CD4-positive, alpha-beta memory T cell (primary cell): ENCODE results near the gene CHSY1. TPM values are rescaled to one million over a fixed set of nuclear protein-coding genes. Genes with fewer than 3 reads are reported as not detected.

Experiments
- CTCF ChIA-PET: fragments of 350-600 bp; sonication (Branson Sonifier 250); formaldehyde crosslinking; loops from one replicate; lab custom pipeline; 2021; ENCODE audit warnings: inconsistent platforms; ENCODE audit not compliant: partially characterized antibody; lab: Charles Lee
- POLR2A ChIA-PET: fragments of 350-600 bp; sonication (Branson Sonifier 250); formaldehyde crosslinking; loops from one replicate; lab custom pipeline; 2021; ENCODE audit not compliant: partially characterized antibody; lab: Charles Lee
- DNase-seq, 5 donors: peaks; one replicate each; pipeline versions ENCODE4 v3.0.0 to v3.0.0-alpha.2; 2020 to 2022; ENCODE audit warnings: mixed read lengths in 1 of 5
- H3K27ac ChIP-seq: one replicate; pipeline ENCODE4 v1.7.0; 2013; ENCODE audit warnings: low read depth, low read length
- H3K27me3 ChIP-seq: 2 replicates; pipeline ENCODE4 v1.7.0; 2013; ENCODE audit warnings: mild to moderate bottlenecking, low read length, moderate library complexity; ENCODE audit not compliant: insufficient read depth
- H3K36me3 ChIP-seq: 2 replicates; pipeline ENCODE4 v1.7.0; 2013; ENCODE audit warnings: mild to moderate bottlenecking, low read length, moderate library complexity; ENCODE audit not compliant: insufficient read depth
- H3K4me1 ChIP-seq: 2 replicates; pipeline ENCODE4 v1.7.0; 2013; ENCODE audit warnings: mild to moderate bottlenecking, low read length, moderate library complexity; ENCODE audit not compliant: insufficient read depth
- H3K4me3 ChIP-seq, 2 donors: one replicate each; pipeline ENCODE4 v1.7.0; 2013; ENCODE audit warnings: low read length in 2 of 2, mild to moderate bottlenecking in 1 of 2
- H3K9me3 ChIP-seq, 2 donors: one replicate each; pipeline ENCODE4 v1.7.0; 2013; ENCODE audit warnings: low read length in 2 of 2, control low read depth in 1 of 2; ENCODE audit not compliant: control insufficient read depth in 1 of 2
- H3K27ac Mint-ChIP-seq, 7 donors: one replicate each; pipeline ENCODE4 v1.8.0; 2020 to 2021; ENCODE audit warnings: mixed read lengths in 7 of 7, mild to moderate bottlenecking in 6 of 7, inconsistent platforms in 3 of 7, moderate library complexity in 3 of 7
- H3K27me3 Mint-ChIP-seq, 2 donors: one replicate each; pipeline ENCODE4 v1.8.0; 2020 to 2021; ENCODE audit warnings: mixed read lengths in 2 of 2
- H3K36me3 Mint-ChIP-seq, 2 donors: one replicate each; pipeline ENCODE4 v1.8.0; 2020 to 2021; ENCODE audit warnings: mixed read lengths in 2 of 2, inconsistent platforms in 1 of 2, mild to moderate bottlenecking in 1 of 2
- H3K4me1 Mint-ChIP-seq, 4 donors: one replicate each; pipeline ENCODE4 v1.8.0; 2020 to 2021; ENCODE audit warnings: mixed read lengths in 4 of 4, mild to moderate bottlenecking in 1 of 4
- H3K4me3 Mint-ChIP-seq, 8 donors: one replicate each; pipeline ENCODE4 v1.8.0; 2020 to 2021; ENCODE audit warnings: mixed read lengths in 8 of 8, mild to moderate bottlenecking in 7 of 8, moderate library complexity in 6 of 8, inconsistent platforms in 3 of 8
- H3K9me3 Mint-ChIP-seq, 8 donors: one replicate each; pipeline ENCODE4 v1.8.0; 2020 to 2021; ENCODE audit warnings: mixed read lengths in 8 of 8, mild to moderate bottlenecking in 5 of 8, inconsistent platforms in 3 of 8, moderate library complexity in 1 of 8
- intact Hi-C: fragments of 100-400 bp; cut with micrococcal nuclease; formaldehyde crosslinking; loops from one replicate; pipeline ENCODE4 v1.15.1; 2023
- polyA plus RNA-seq, 2 donors: library from polyadenylated mRNA; unstranded; fragments of 300-500 nt; fragmentation: Illumina TruSeq; gene quantifications; one replicate each; pipeline ENCODE4 v1.2.3, GENCODE V29; 2021
- total RNA-seq, 2 experiments: library from RNA; stranded (reverse); gene quantifications; one replicate each; pipeline ENCODE4 v1.2.3, GENCODE V29; 2021

CHSY1 gene
- total and polyA plus RNA-seq, 4 experiments from 2014 or later = 0.64 to 11.9 (median 6.9) TPM

- Histone ChIP-seq H3K27me3 (no peaks in the 10 kb centered on the region), H3K27ac (peak within 1 kb of the TSS; percentile 89), H3K4me3 (peak within 1 kb of the TSS; percentile 74 to 93), H3K9me3 (no peaks in the 10 kb centered on the region), H3K4me1 (peaks cover 25% of the 10 kb centered on the region), H3K36me3 (peaks cover 52% of the 10 kb centered on the region)
- H3K27ac Mint-ChIP-seq = peak within 1 kb of the TSS; percentile 91 to 99 (median 96)
- POLR2A ChIA-PET = interaction anchor here (0.7 to 2.7 kb wide), 4 partner anchors 7 to 33 kb away, joined by 3 to 11 read pairs (median 4); partner anchors contain the start of gene SNRPA1
- no peaks in the 10 kb centered on the region for H3K27me3 Mint-ChIP-seq
- H3K36me3 Mint-ChIP-seq = peaks cover 39 to 76% of the 10 kb centered on the region in 2 donors
- peak; percentile 81 to 89 (median 85) for DNase-seq
- CTCF ChIA-PET = interaction anchor here (1.3 to 1.6 kb wide), 3 partner anchors 11 to 29 kb away, joined by 4 to 13 read pairs (median 4); no protein-coding TSS in a partner anchor
- peaks cover 11 to 43% (median 21%) of the 10 kb centered on the region in 4 donors for H3K4me1 Mint-ChIP-seq
- intact Hi-C loops = loop anchor here (1.0 kb wide), 1 partner anchor 17 kb away; no protein-coding TSS in a partner anchor
- peak within 1 kb of the TSS; percentile 93 to 97 (median 94) for H3K4me3 Mint-ChIP-seq
- no peaks in the 10 kb centered on the region for H3K9me3 Mint-ChIP-seq
These were observed 25.4 kb upstream of the CHSY1 start, which contains the start of gene SELENOS for GRCh38 chr15:101277038-101277822. SELENOS (minus strand) TSS chr15:101277485; CDS start chr15:101277417, 68 bp downstream.

- no peak for DNase-seq
- no peaks in the 10 kb centered on the region for H3K27me3 Mint-ChIP-seq
- H3K4me1 Mint-ChIP-seq = peaks cover 11 to 43% (median 21%) of the 10 kb centered on the region in 4 donors
- H3K4me3 ChIP-seq = peak overlapping the region; percentile 74 to 93
- intact Hi-C loops = loop anchor here (1.0 kb wide), 1 partner anchor 18 kb away; no protein-coding TSS in a partner anchor
- ChIA-PET POLR2A (interaction anchor here (0.7 to 1.6 kb wide), 3 partner anchors 18 to 43 kb away, joined by 3 to 6 read pairs (median 4); partner anchors contain the start of gene SNRPA1), CTCF (interaction anchor here (0.6 to 5.2 kb wide), 5 partner anchors 8 to 22 kb away, joined by 3 to 27 read pairs (median 5); no protein-coding TSS in a partner anchor)
- peaks cover 38 to 76% of the 10 kb centered on the region in 2 donors for H3K36me3 Mint-ChIP-seq
- no peaks in the 10 kb centered on the region for H3K9me3 Mint-ChIP-seq
- no peaks in the 10 kb centered on the region for H3K9me3 ChIP-seq
- peak overlapping the region; percentile 91 to 99 (median 95) for H3K27ac Mint-ChIP-seq
- H3K4me3 Mint-ChIP-seq = peak overlapping the region; percentile 93 to 97 (median 94)
- peaks cover 25% of the 10 kb centered on the region for H3K4me1 ChIP-seq
- no peaks in the 10 kb centered on the region for H3K27me3 ChIP-seq
- H3K27ac ChIP-seq = peak overlapping the region; percentile 89
- H3K36me3 ChIP-seq = peaks cover 52% of the 10 kb centered on the region
These were observed 24.7 kb upstream of the CHSY1 start for GRCh38 chr15:101276501-101277037.

GRCh38 chr15:101275018-101275417, 23.2 kb upstream of the CHSY1 start:
- Histone ChIP-seq H3K36me3 (peaks cover 53% of the 10 kb centered on the region), H3K27ac (no peak overlapping the region), H3K9me3 (no peaks in the 10 kb centered on the region), H3K27me3 (no peaks in the 10 kb centered on the region), H3K4me3 (no peak overlapping the region), H3K4me1 (peaks cover 25% of the 10 kb centered on the region)
- peak overlapping the region in 1 of 8 donors; percentile 93 for H3K4me3 Mint-ChIP-seq
- DNase-seq = no peak
- H3K27me3 Mint-ChIP-seq = no peaks in the 10 kb centered on the region
- peaks cover 11 to 43% (median 21%) of the 10 kb centered on the region in 4 donors for H3K4me1 Mint-ChIP-seq
- ChIA-PET CTCF (interaction anchor here (3.2 to 5.2 kb wide), 3 partner anchors 14 to 267 kb away, joined by 16 to 27 read pairs (median 20); no protein-coding TSS in a partner anchor), POLR2A (no interaction called here)
- intact Hi-C loops = no loop called here
- H3K36me3 Mint-ChIP-seq = peaks cover 43 to 78% of the 10 kb centered on the region in 2 donors
- no peaks in the 10 kb centered on the region for H3K9me3 Mint-ChIP-seq
- H3K27ac Mint-ChIP-seq = peak overlapping the region in 6 of 7 donors; percentile 12 to 91 (median 57)

GRCh38 chr15:101273534-101273933, 21.7 kb upstream of the CHSY1 start:
- DNase-seq = no peak
- peaks cover 25% of the 10 kb centered on the region for H3K4me1 ChIP-seq
- peaks cover 47% of the 10 kb centered on the region for H3K36me3 ChIP-seq
- Mint-ChIP-seq H3K27me3 (no peaks in the 10 kb centered on the region), H3K27ac (peak overlapping the region in 5 of 7 donors; percentile 2 to 57 (median 33)), H3K4me3 (no peak overlapping the region), H3K4me1 (peaks cover 11 to 39% (median 21%) of the 10 kb centered on the region in 4 donors), H3K36me3 (peaks cover 49 to 82% of the 10 kb centered on the region in 2 donors), H3K9me3 (no peaks in the 10 kb centered on the region)
- ChIA-PET CTCF (interaction anchor here (1.4 to 5.2 kb wide), 4 partner anchors 15 to 266 kb away, joined by 5 to 27 read pairs (median 18); no protein-coding TSS in a partner anchor), POLR2A (interaction anchor here (2.1 kb wide), 1 partner anchor 21 kb away, joined by 8 read pairs; the partner anchor contains the start of gene SNRPA1)
- no peak overlapping the region for H3K27ac ChIP-seq
- no peak overlapping the region for H3K4me3 ChIP-seq
- H3K9me3 ChIP-seq = no peaks in the 10 kb centered on the region
- no peaks in the 10 kb centered on the region for H3K27me3 ChIP-seq
- intact Hi-C loops = no loop called here

- Mint-ChIP-seq H3K27ac (peak overlapping the region in 2 of 7 donors; percentile 8 to 61), H3K36me3 (peaks cover 49 to 76% of the 10 kb centered on the region in 2 donors), H3K9me3 (no peaks in the 10 kb centered on the region), H3K27me3 (no peaks in the 10 kb centered on the region), H3K4me3 (no peak overlapping the region), H3K4me1 (peaks cover 9 to 30% (median 16%) of the 10 kb centered on the region in 4 donors)
- no peak overlapping the region for H3K4me3 ChIP-seq
- POLR2A ChIA-PET = interaction anchor here (2.1 kb wide), 1 partner anchor 22 kb away, joined by 8 read pairs; the partner anchor contains the start of gene SNRPA1
- no peak for DNase-seq
- H3K36me3 ChIP-seq = peaks cover 47% of the 10 kb centered on the region
- no peaks in the 10 kb centered on the region for H3K27me3 ChIP-seq
- H3K4me1 ChIP-seq = peaks cover 18% of the 10 kb centered on the region
- H3K27ac ChIP-seq = no peak overlapping the region
- intact Hi-C loops = no loop called here
- CTCF ChIA-PET = interaction anchor here (1.4 to 5.2 kb wide), 4 partner anchors 15 to 265 kb away, joined by 5 to 27 read pairs (median 18); no protein-coding TSS in a partner anchor
- H3K9me3 ChIP-seq = no peaks in the 10 kb centered on the region
These were observed 20.7 kb upstream of the CHSY1 start for GRCh38 chr15:101272584-101272983.

- Mint-ChIP-seq H3K27ac (peak overlapping the region in 3 of 7 donors; percentile 36 to 51 (median 43)), H3K27me3 (no peaks in the 10 kb centered on the region), H3K4me3 (no peak overlapping the region), H3K36me3 (peaks cover 45 to 60% of the 10 kb centered on the region in 2 donors), H3K9me3 (no peaks in the 10 kb centered on the region), H3K4me1 (peaks cover 0 to 6% (median 0%) of the 10 kb centered on the region in 4 donors)
- H3K27me3 ChIP-seq = no peaks in the 10 kb centered on the region
- no peak for DNase-seq
- intact Hi-C loops = no loop called here
- no peaks in the 10 kb centered on the region for H3K4me1 ChIP-seq
- peaks cover 42% of the 10 kb centered on the region for H3K36me3 ChIP-seq
- no peaks in the 10 kb centered on the region for H3K9me3 ChIP-seq
- H3K27ac ChIP-seq = no peak overlapping the region
- no peak overlapping the region for H3K4me3 ChIP-seq
- CTCF ChIA-PET = interaction anchor here (5.0 kb wide), 1 partner anchor 12 kb away, joined by 20 read pairs; no protein-coding TSS in a partner anchor
- POLR2A ChIA-PET = interaction anchor here (1.1 kb wide), 2 partner anchors 9 to 382 kb away, joined by 3 to 4 read pairs; no protein-coding TSS in a partner anchor
These were observed 17.8 kb upstream of the CHSY1 start for GRCh38 chr15:101269479-101270223.
